Neuronal stem cell (in vitro differentiated cells): Measurements from ENCODE around the gene ZFTA.

Source experiments
- DNase-seq: peaks from one replicate; pipeline ENCODE4 v3.0.0-alpha.2; 2013; ENCODE audit warnings: low spot score
- H2AFZ ChIP-seq: one replicate; pipeline ENCODE4 v1.6.1; 2013; ENCODE audit warnings: mild to moderate bottlenecking, low read length, inconsistent platforms
- H2AK5ac ChIP-seq: 2 replicates; pipeline ENCODE4 v1.6.1; 2013; ENCODE audit warnings: low read depth, mild to moderate bottlenecking, inconsistent platforms, low read length, moderate library complexity, mixed read lengths
- H2BK120ac ChIP-seq: 2 replicates; pipeline ENCODE4 v1.6.1; 2013; ENCODE audit warnings: low read depth, mild to moderate bottlenecking, inconsistent platforms, low read length, moderate library complexity, mixed read lengths
- H2BK12ac ChIP-seq: one replicate; pipeline ENCODE4 v1.6.1; 2013; ENCODE audit warnings: low read length, inconsistent platforms
- H2BK15ac ChIP-seq: 2 replicates; pipeline ENCODE4 v1.6.1; 2013; ENCODE audit warnings: mild to moderate bottlenecking, low read length, inconsistent platforms, mixed read lengths
- H2BK5ac ChIP-seq: one replicate; pipeline ENCODE4 v1.6.1; 2013; ENCODE audit warnings: inconsistent platforms, mild to moderate bottlenecking, low read length, moderate library complexity
- H3K14ac ChIP-seq: one replicate; pipeline ENCODE4 v1.6.1; 2013; ENCODE audit warnings: low read length, inconsistent platforms
- H3K18ac ChIP-seq: 2 replicates; pipeline ENCODE4 v1.6.1; 2013; ENCODE audit warnings: low read length, inconsistent platforms
- H3K23ac ChIP-seq: 2 replicates; pipeline ENCODE4 v1.6.1; 2013; ENCODE audit warnings: low read depth, mild to moderate bottlenecking, mixed read lengths, low read length, inconsistent platforms; ENCODE audit not compliant: poor library complexity
- H3K27ac ChIP-seq: replicated peaks from 3 replicates; pipeline ENCODE4 v1.5.1; 2013; ENCODE audit warnings: low read length, inconsistent platforms
- H3K27me3 ChIP-seq, 3 experiments: 2 replicates each; pipeline ENCODE4 v1.6.1; 2013; ENCODE audit warnings: low read length in 3 of 3, mild to moderate bottlenecking in 2 of 3, inconsistent platforms in 1 of 3, low read depth in 1 of 3, mixed read lengths in 1 of 3, moderate library complexity in 1 of 3; ENCODE audit not compliant: control insufficient read depth in 3 of 3, insufficient read depth in 3 of 3
- H3K36me3 ChIP-seq, 2 donors: replicated peaks in 1 of 2; 2 replicates each; pipeline ENCODE4 v1.6.1; 2013; ENCODE audit warnings: low read length in 2 of 2; ENCODE audit not compliant: control insufficient read depth in 2 of 2, insufficient read depth in 2 of 2
- H3K4ac ChIP-seq: 2 replicates; pipeline ENCODE4 v1.6.1; 2013; ENCODE audit warnings: inconsistent platforms, mild to moderate bottlenecking, low read length, moderate library complexity
- H3K4me1 ChIP-seq, 2 donors: 1 replicate in 1 of 2; 2 replicates in 1 of 2; pipeline ENCODE4 v1.6.1; 2013; ENCODE audit warnings: low read length in 2 of 2, low read depth in 1 of 2; ENCODE audit not compliant: control insufficient read depth in 2 of 2, insufficient read depth in 1 of 2
- H3K4me2 ChIP-seq: one replicate; pipeline ENCODE4 v1.6.1; 2013; ENCODE audit warnings: mild to moderate bottlenecking, low read length, inconsistent platforms; ENCODE audit not compliant: insufficient read depth, poor library complexity, severe bottlenecking
- H3K4me3 ChIP-seq, 2 donors: 2 replicates each; pipeline ENCODE4 v1.5.1; 2013; ENCODE audit warnings: low read length in 2 of 2, mild to moderate bottlenecking in 2 of 2, inconsistent platforms in 1 of 2, moderate library complexity in 1 of 2
- H3K79me1 ChIP-seq: one replicate; pipeline ENCODE4 v1.6.1; 2013; ENCODE audit warnings: low read depth, mild to moderate bottlenecking, inconsistent platforms, low read length, moderate library complexity
- H3K9ac ChIP-seq: one replicate; pipeline ENCODE4 v1.6.1; 2013; ENCODE audit warnings: mild to moderate bottlenecking, low read depth, low read length, inconsistent platforms; ENCODE audit not compliant: poor library complexity
- H3K9me3 ChIP-seq, 2 donors: replicated peaks in 1 of 2; 2 replicates each; pipeline versions ENCODE3 to v1.6.1; 2013; ENCODE audit warnings: low read length in 2 of 2, mild to moderate bottlenecking in 2 of 2, inconsistent platforms in 1 of 2, low read depth in 1 of 2, mixed read lengths in 1 of 2, moderate library complexity in 1 of 2; ENCODE audit not compliant: control insufficient read depth in 2 of 2, insufficient read depth in 1 of 2
- H4K8ac ChIP-seq: one replicate; pipeline ENCODE4 v1.6.1; 2013; ENCODE audit warnings: low read depth, mild to moderate bottlenecking, inconsistent platforms, low read length, moderate library complexity
- H4K91ac ChIP-seq: one replicate; pipeline ENCODE4 v1.6.1; 2013; ENCODE audit warnings: low read length, low read depth, mild to moderate bottlenecking, inconsistent platforms; ENCODE audit not compliant: poor library complexity
- WGBS, 2 donors: extraction: QIAGEN DNeasy Blood & Tissue Kit; methylation state at CpG; one replicate each; pipeline ENCODE4 v1.1.7; 2013; ENCODE audit warnings: missing lambda C conversion rate in 2 of 2, mixed read lengths in 1 of 2; ENCODE audit not compliant: insufficient read length in 2 of 2, insufficient replicate concordance in 1 of 2; ENCODE audit errors: extremely low coverage in 2 of 2; 5-methylcytosine and 5-hydroxymethylcytosine counted together

Gene ZFTA

GRCh38 chr11:63800921-63801320 is 32.3 kb upstream of the ZFTA start:
- no peak overlapping the region for H2BK120ac ChIP-seq
- no peak overlapping the region for H3K9ac ChIP-seq
- H2AFZ ChIP-seq: no peak overlapping the region
- no peak overlapping the region for H4K8ac ChIP-seq
- no peak overlapping the region for H3K4me2 ChIP-seq
- peaks cover 3 to 6% of the 10 kb centered on the region in 2 donors for H3K9me3 ChIP-seq
- no peak overlapping the region for H4K91ac ChIP-seq
- H3K4me3 ChIP-seq: no peak overlapping the region
- H2BK15ac ChIP-seq: no peak overlapping the region
- no peak overlapping the region for H2AK5ac ChIP-seq
- no peak overlapping the region for H3K27ac ChIP-seq
- H3K18ac ChIP-seq: no peak overlapping the region
- H3K36me3 ChIP-seq: no peaks in the 10 kb centered on the region
- no peak overlapping the region for H2BK5ac ChIP-seq
- no peak for DNase-seq
- no peak overlapping the region for H3K14ac ChIP-seq
- peaks cover 1% of the 10 kb centered on the region for H3K79me1 ChIP-seq
- H3K4me1 ChIP-seq: peaks cover 0 to 5% of the 10 kb centered on the region in 2 donors
- no peak overlapping the region for H3K23ac ChIP-seq
- no CpG with 5 or more reads among the region's 5 CpGs for WGBS, 2 donors
- no peak overlapping the region for H2BK12ac ChIP-seq
- H3K27me3 ChIP-seq: peaks cover 0 to 2% (median 0%) of the 10 kb centered on the region in 3 experiments
- no peak overlapping the region for H3K4ac ChIP-seq

DNA sequence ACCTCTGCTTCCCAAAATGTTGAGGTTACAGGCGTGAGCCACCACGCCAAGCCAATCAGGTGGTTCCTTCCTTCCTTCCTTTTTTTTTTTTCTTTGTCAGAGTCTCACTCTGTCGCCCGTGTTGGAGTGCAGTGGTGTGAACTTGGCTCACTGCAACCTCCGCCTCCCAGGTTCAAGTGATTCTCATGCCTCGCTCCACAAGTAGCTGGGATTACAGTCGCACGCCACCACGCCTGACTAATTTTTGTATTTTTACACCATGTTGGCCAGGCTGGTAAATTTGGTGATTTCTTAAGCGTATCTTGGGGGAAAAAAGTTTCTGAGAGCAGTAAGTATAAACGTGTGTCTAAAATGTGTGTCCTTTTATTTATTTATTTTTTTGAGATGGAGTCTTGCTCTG is 26.5 kb upstream of the ZFTA start:
- H3K4me3 ChIP-seq: no peak overlapping the region
- no peak overlapping the region for H3K14ac ChIP-seq
- H2BK15ac ChIP-seq: no peak overlapping the region
- H3K9me3 ChIP-seq: peaks cover 7 to 22% of the 10 kb centered on the region in 2 donors
- no peak overlapping the region for H3K18ac ChIP-seq
- H3K36me3 ChIP-seq: no peaks in the 10 kb centered on the region
- no peaks in the 10 kb centered on the region for H3K27me3 ChIP-seq
- H3K23ac ChIP-seq: no peak overlapping the region
- no peak overlapping the region for H3K4ac ChIP-seq
- WGBS, 2 donors: no CpG with 5 or more reads among the region's 11 CpGs
- H4K8ac ChIP-seq: no peak overlapping the region
- peaks cover 1% of the 10 kb centered on the region for H3K79me1 ChIP-seq
- no peak overlapping the region for H2AFZ ChIP-seq
- DNase-seq: no peak
- no peak overlapping the region for H2AK5ac ChIP-seq
- no peak overlapping the region for H4K91ac ChIP-seq
- H2BK120ac ChIP-seq: no peak overlapping the region
- no peak overlapping the region for H2BK5ac ChIP-seq
- H3K4me1 ChIP-seq: no peaks in the 10 kb centered on the region
- no peak overlapping the region for H3K4me2 ChIP-seq
- no peak overlapping the region for H2BK12ac ChIP-seq
- no peak overlapping the region for H3K27ac ChIP-seq
- no peak overlapping the region for H3K9ac ChIP-seq

DNA sequence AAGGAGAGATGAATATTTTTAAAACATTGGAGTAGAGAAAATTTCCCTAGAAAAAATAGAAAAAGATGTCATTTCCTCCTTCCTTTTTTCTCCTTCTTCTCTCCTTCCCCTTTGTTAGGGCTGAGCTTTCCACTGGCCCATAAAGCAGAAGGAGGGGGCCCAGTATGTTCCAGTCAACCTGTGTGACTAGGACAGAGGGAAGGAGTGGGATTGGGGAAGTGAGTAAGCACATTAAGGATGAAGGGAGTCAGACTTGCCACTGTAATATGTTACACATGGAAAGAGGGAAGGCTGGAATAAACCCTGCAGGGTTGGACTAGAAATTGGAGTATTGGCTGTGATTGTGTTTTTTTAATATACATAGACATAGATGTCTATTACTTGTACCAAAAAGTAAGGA is 24.6 kb upstream of the ZFTA start:
- Histone ChIP-seq H3K4me2 (no peak overlapping the region), H2AK5ac (no peak overlapping the region), H3K4me1 (no peaks in the 10 kb centered on the region), H2BK15ac (no peak overlapping the region), H4K8ac (no peak overlapping the region), H3K4ac (no peak overlapping the region), H3K18ac (no peak overlapping the region), H2BK5ac (no peak overlapping the region), H3K79me1 (peaks cover 1% of the 10 kb centered on the region), H3K14ac (no peak overlapping the region), H3K9me3 (peaks cover 7 to 22% of the 10 kb centered on the region in 2 donors), H3K9ac (no peak overlapping the region), H3K4me3 (no peak overlapping the region), H3K27me3 (no peaks in the 10 kb centered on the region), H2BK12ac (no peak overlapping the region), H4K91ac (no peak overlapping the region), H2BK120ac (no peak overlapping the region), H3K36me3 (no peaks in the 10 kb centered on the region), H2AFZ (no peak overlapping the region), H3K27ac (no peak overlapping the region), H3K23ac (no peak overlapping the region)
- no peak for DNase-seq

- Histone ChIP-seq H3K4me3 (no peak overlapping the region), H2BK12ac (no peak overlapping the region), H3K23ac (no peak overlapping the region), H3K9ac (no peak overlapping the region), H2BK15ac (no peak overlapping the region), H2BK5ac (no peak overlapping the region), H3K27me3 (no peaks in the 10 kb centered on the region), H3K4ac (no peak overlapping the region), H4K91ac (no peak overlapping the region), H2AK5ac (no peak overlapping the region), H3K9me3 (peaks cover 4 to 18% of the 10 kb centered on the region in 2 donors), H3K18ac (no peak overlapping the region), H3K79me1 (no peaks in the 10 kb centered on the region), H3K4me2 (no peak overlapping the region), H2AFZ (no peak overlapping the region), H3K27ac (no peak overlapping the region), H3K36me3 (no peaks in the 10 kb centered on the region), H3K4me1 (no peaks in the 10 kb centered on the region), H2BK120ac (no peak overlapping the region), H4K8ac (no peak overlapping the region), H3K14ac (no peak overlapping the region)
- no CpG with 5 or more reads among the region's 6 CpGs for WGBS, 2 donors
- DNase-seq: no peak
Measured at GRCh38 chr11:63791495-63792167, 23.1 kb upstream of the ZFTA start.
